HG02759 (cell line): ENCODE results near the gene TNFAIP2.

Experiments
- ATAC-seq: cut with Tn5 transposase; IDR thresholded peaks from one replicate; pipeline ENCODE4 v1.9.1; 2021; ENCODE audit warnings: mild to moderate bottlenecking, moderate library complexity; ENCODE audit not compliant: unreplicated experiment

Gene TNFAIP2

GRCh38 chr14:103133210-103134140, 10.2 kb downstream of the TNFAIP2 start:
- ATAC-seq = no peak

GRCh38 chr14:103134405-103134804, 11.1 kb downstream of the TNFAIP2 start:
- no peak for ATAC-seq

GRCh38 chr14:103134919-103135318, 11.7 kb downstream of the TNFAIP2 start:
- ATAC-seq = no peak

- no peak for ATAC-seq
Observed at GRCh38 chr14:103135333-103136260, 12.3 kb downstream of the TNFAIP2 start.

GRCh38 chr14:103136388-103137271, 13.4 kb downstream of the TNFAIP2 start:
- no peak for ATAC-seq

GRCh38 chr14:103137689-103138300, 14.5 kb downstream of the TNFAIP2 start:
- no peak for ATAC-seq

- ATAC-seq = no peak
Observed at GRCh38 chr14:103138301-103139131, 15.3 kb downstream of the TNFAIP2 start.

GRCh38 chr14:103139132-103140025, 16.1 kb downstream of the TNFAIP2 start:
- ATAC-seq = no peak

GRCh38 chr14:103140316-103141109, 17.3 kb downstream of the TNFAIP2 start:
- peak; percentile 77 for ATAC-seq

- ATAC-seq = peak; percentile 25
Observed at GRCh38 chr14:103141117-103141796, 18.0 kb downstream of the TNFAIP2 start.

- no peak for ATAC-seq
Observed at GRCh38 chr14:103142026-103142425, 18.8 kb downstream of the TNFAIP2 start.

- ATAC-seq = no peak
Observed at GRCh38 chr14:103142721-103143302, 19.6 kb downstream of the TNFAIP2 start.

- ATAC-seq = no peak
Observed at GRCh38 chr14:103143506-103143905, 20.2 kb downstream of the TNFAIP2 start.

GRCh38 chr14:103144085-103144484, 20.8 kb downstream of the TNFAIP2 start:
- ATAC-seq = no peak

GRCh38 chr14:103146141-103146709, 23.0 kb downstream of the TNFAIP2 start:
- no peak for ATAC-seq
